NB4 (cell line): ENCODE results near the gene AP2A2.

ENCODE experiments used
- MYC ChIP-seq: IDR thresholded peaks from 2 replicates; pipeline ENCODE4 v1.6.1; 2011; ENCODE audit warnings: low read depth, low read length
- POLR2A ChIP-seq: IDR thresholded peaks from 2 replicates; pipeline ENCODE4 v1.6.1; 2011; ENCODE audit warnings: mild to moderate bottlenecking; ENCODE audit not compliant: insufficient read length; ENCODE audit errors: extremely low read depth
- TF ChIP-seq, protein P1 (sequence below): IDR thresholded peaks from one replicate; pipeline ENCODE4 v1.5.1; 2012; ENCODE audit warnings: low read depth, low read length

DNA sequence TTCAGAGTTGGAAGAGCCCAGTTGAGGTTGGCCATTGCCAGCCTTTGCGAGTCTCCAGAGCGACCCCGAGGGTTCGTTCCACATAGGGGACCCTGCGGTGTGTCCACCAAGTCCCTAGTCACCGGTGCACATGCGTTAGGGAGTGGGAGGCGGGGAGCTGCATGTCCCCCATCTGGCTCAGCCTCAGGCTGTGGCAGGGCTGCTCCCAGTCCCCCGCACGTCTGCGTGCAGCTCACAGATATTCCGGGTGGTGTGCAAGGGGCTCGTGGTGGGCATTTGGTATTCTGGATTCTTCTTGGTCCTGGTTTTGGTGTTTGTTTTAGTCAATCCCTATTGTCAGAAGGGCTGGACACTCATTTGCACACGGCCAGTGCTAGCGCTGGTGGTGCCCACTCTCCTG, 62.0 kb downstream of the AP2A2 start:
- TF ChIP-seq, protein P1, sequence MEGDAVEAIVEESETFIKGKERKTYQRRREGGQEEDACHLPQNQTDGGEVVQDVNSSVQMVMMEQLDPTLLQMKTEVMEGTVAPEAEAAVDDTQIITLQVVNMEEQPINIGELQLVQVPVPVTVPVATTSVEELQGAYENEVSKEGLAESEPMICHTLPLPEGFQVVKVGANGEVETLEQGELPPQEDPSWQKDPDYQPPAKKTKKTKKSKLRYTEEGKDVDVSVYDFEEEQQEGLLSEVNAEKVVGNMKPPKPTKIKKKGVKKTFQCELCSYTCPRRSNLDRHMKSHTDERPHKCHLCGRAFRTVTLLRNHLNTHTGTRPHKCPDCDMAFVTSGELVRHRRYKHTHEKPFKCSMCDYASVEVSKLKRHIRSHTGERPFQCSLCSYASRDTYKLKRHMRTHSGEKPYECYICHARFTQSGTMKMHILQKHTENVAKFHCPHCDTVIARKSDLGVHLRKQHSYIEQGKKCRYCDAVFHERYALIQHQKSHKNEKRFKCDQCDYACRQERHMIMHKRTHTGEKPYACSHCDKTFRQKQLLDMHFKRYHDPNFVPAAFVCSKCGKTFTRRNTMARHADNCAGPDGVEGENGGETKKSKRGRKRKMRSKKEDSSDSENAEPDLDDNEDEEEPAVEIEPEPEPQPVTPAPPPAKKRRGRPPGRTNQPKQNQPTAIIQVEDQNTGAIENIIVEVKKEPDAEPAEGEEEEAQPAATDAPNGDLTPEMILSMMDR = no peak
- TF ChIP-seq POLR2A (no peak), MYC (no peak)
